Thyroid gland (tissue), 4 donors: ENCODE measurements around the gene TDP2. TPM values are rescaled to one million over a fixed set of nuclear protein-coding genes. Genes with fewer than 3 reads are reported as not detected.

Experiments
- DNase-seq, 2 donors: peaks; one replicate each; pipeline ENCODE4 v3.0.0-alpha.2; 2019
- H3K27ac ChIP-seq, 3 donors: fragments of 200-600 bp; sonication (generic); 1 replicate in 2 of 3; 2 replicates in 1 of 3; pipeline ENCODE4 v1.5.1; 2016 to 2019; ENCODE audit warnings: mild to moderate bottlenecking in 1 of 3, moderate library complexity in 1 of 3
- H3K27me3 ChIP-seq: fragments of 200-600 bp; sonication (generic); one replicate; pipeline ENCODE4 v1.5.1; 2019
- H3K36me3 ChIP-seq, 2 donors: fragments of 200-600 bp; sonication (generic); one replicate each; pipeline ENCODE4 v1.5.1; 2016 to 2019
- H3K4me1 ChIP-seq, 2 donors: fragments of 200-600 bp; sonication (generic); one replicate each; pipeline ENCODE4 v1.5.1; 2017 to 2019
- H3K4me3 ChIP-seq, 3 donors: fragments of 200-600 bp; sonication (generic); replicated peaks in 1 of 3; 1 replicate in 2 of 3; 2 replicates in 1 of 3; pipeline ENCODE4 v1.5.1; 2016; ENCODE audit warnings: mild to moderate bottlenecking in 1 of 3
- H3K9me3 ChIP-seq: fragments of 200-600 bp; sonication (generic); one replicate; pipeline ENCODE4 v1.5.1; 2017
- POLR2A ChIP-seq, 2 donors: fragments of 450-650 bp; IDR thresholded peaks; one replicate each; pipeline ENCODE4 v1.6.1; 2017; ENCODE audit warnings: antibody characterized with exemption in 2 of 2, mild to moderate bottlenecking in 2 of 2, moderate library complexity in 1 of 2
- WGBS, 2 donors: methylation state at CpG; one replicate each; pipeline ENCODE4 v1.1.5; 2017; 5-methylcytosine and 5-hydroxymethylcytosine counted together
- intact Hi-C: fragments of 100-400 bp; cut with DNase I; formaldehyde crosslinking; loops from one replicate; pipeline ENCODE4 v1.15.1; 2023
- total RNA-seq, 4 donors: library from RNA; depleted of rRNA; stranded (reverse); fragments of >200 nt; gene quantifications; one replicate each; pipeline ENCODE4 v1.2.3, GENCODE V29; 2016
- TF ChIP-seq, protein P1 (sequence below), 6 experiments: fragments of 200-600 bp in 3 of 6; fragments of 450-650 bp in 3 of 6; sonication (generic) in 3 of 6; IDR thresholded peaks; one replicate each; pipeline ENCODE4 v1.5.1; 2016 to 2019; ENCODE audit warnings: antibody characterized with exemption in 6 of 6, mild to moderate bottlenecking in 2 of 6, inconsistent platforms in 1 of 6, moderate library complexity in 1 of 6

The TDP2 gene, protein sequence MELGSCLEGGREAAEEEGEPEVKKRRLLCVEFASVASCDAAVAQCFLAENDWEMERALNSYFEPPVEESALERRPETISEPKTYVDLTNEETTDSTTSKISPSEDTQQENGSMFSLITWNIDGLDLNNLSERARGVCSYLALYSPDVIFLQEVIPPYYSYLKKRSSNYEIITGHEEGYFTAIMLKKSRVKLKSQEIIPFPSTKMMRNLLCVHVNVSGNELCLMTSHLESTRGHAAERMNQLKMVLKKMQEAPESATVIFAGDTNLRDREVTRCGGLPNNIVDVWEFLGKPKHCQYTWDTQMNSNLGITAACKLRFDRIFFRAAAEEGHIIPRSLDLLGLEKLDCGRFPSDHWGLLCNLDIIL
- total RNA-seq = 10 to 100 TPM; 16.8 to 45.6 (median 28.1) TPM

DNA sequence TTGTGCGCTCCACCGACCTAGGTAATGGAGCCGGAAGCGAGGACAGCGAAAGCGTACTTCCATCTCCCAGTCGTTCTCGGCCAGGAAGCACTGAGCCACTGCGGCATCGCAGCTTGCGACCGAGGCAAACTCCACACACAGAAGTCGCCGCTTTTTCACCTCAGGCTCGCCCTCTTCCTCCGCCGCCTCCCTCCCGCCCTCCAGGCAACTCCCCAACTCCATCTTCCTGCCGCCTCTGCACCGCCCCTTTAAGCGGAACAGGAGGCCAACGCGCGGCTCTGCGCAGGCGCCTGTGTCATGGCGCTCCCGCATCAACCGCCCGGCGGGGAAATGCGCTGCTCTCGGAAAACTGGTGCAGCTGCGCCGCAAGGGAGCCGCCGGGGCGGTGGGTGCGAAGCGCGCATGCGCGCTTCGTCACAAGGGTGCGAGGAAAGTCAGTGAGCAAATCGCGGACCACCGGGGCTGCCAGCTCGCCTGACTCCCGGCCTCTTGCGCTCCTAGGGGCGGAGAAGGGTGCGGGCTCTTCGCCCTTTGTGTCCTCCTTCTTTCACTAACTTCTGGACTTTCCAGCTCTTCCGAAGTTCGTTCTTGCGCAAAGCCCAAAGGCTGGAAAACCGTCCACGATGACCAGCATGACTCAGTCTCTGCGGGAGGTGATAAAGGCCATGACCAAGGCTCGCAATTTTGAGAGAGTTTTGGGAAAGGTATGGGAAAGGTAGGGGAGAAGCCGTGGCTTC is at the start of gene TDP2, which contains the start of gene ACOT13:
Gene TDP2 (minus strand): TSS at position 259 of the 737 bp plus-strand sequence. CDS start 37 bp downstream, at position 222.
Gene ACOT13 (plus strand): TSS at position 437 of the 737 bp plus-strand sequence. CDS start 187 bp downstream, at position 624.
- TF ChIP-seq, protein P1, sequence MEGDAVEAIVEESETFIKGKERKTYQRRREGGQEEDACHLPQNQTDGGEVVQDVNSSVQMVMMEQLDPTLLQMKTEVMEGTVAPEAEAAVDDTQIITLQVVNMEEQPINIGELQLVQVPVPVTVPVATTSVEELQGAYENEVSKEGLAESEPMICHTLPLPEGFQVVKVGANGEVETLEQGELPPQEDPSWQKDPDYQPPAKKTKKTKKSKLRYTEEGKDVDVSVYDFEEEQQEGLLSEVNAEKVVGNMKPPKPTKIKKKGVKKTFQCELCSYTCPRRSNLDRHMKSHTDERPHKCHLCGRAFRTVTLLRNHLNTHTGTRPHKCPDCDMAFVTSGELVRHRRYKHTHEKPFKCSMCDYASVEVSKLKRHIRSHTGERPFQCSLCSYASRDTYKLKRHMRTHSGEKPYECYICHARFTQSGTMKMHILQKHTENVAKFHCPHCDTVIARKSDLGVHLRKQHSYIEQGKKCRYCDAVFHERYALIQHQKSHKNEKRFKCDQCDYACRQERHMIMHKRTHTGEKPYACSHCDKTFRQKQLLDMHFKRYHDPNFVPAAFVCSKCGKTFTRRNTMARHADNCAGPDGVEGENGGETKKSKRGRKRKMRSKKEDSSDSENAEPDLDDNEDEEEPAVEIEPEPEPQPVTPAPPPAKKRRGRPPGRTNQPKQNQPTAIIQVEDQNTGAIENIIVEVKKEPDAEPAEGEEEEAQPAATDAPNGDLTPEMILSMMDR (IDR thresholded peaks at IDR 0.05) = peak in 5 of 6 experiments; percentile 30 to 57 (median 49)
- peak in 1 of 2 donors; percentile 84 for TF ChIP-seq POLR2A (IDR thresholded peaks at IDR 0.05)
- intact Hi-C loops = loop anchor here (5.0 kb wide), 1 partner anchor 55 kb away; no protein-coding TSS in a partner anchor
- peak; percentile 95 to 96 for DNase-seq
- H3K4me3 ChIP-seq = peak within 1 kb of the TSS; percentile 64 to 82 (median 80)
- H3K27me3 ChIP-seq = no peaks in the 10 kb centered on the region
- 0 to 1% methylated on average over 18 to 34 of the region's 62 CpGs for WGBS, 2 donors
- H3K36me3 ChIP-seq = peaks cover 3 to 4% of the 10 kb centered on the region in 2 donors
- H3K4me1 ChIP-seq = peaks cover 14 to 22% of the 10 kb centered on the region in 2 donors
- H3K9me3 ChIP-seq = no peaks in the 10 kb centered on the region
- peak within 1 kb of the TSS; percentile 74 to 86 (median 83) for H3K27ac ChIP-seq

DNA sequence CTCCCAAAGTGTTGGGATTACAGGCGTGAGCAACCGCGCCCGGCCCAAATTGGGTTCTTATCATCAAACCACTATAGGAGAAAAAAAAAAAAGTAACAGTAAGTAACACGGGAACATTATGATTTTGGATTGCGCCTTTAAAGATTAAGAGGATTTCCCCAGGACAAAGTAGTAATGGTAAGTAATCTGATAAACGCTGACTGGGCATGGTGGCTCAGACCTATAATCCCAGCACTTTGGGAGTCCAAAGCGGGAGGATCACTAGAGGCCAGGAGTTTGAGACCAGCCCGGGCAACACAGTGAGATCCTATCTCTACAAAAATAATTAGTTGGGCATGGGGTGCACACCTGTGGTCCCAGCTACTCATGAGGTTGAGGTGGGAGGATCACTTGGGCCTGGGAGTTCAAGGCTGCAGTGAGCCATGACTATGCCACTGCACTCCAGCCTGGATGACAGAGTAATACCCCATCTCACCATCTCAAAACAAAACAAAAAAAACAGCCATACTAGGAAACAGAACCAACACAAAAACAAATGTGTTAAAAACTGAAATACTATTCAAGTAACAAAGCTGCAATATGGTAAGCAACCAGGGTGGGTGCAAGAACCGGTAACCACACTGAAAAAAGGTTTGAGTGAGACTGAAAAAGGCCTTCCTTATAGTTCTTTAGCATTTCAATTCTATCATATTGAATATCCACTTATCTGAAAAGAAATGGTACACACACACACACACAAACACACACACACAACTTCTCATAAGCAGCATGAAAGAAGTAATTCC is 44.0 kb upstream of the TDP2 start:
- 93 to 95% methylated on average over 10 of the region's 10 CpGs for WGBS, 2 donors
- Histone ChIP-seq H3K4me1 (peaks cover 0 to 35% of the 10 kb centered on the region in 2 donors), H3K27ac (no peak overlapping the region), H3K4me3 (no peak overlapping the region), H3K9me3 (no peaks in the 10 kb centered on the region), H3K27me3 (no peaks in the 10 kb centered on the region), H3K36me3 (peaks cover 87 to 98% of the 10 kb centered on the region in 2 donors)
- TF ChIP-seq POLR2A (IDR thresholded peaks at IDR 0.05) = no peak
- TF ChIP-seq, protein P1 (IDR thresholded peaks at IDR 0.05) = no peak
- intact Hi-C loops = no loop called here
- no peak for DNase-seq

DNA sequence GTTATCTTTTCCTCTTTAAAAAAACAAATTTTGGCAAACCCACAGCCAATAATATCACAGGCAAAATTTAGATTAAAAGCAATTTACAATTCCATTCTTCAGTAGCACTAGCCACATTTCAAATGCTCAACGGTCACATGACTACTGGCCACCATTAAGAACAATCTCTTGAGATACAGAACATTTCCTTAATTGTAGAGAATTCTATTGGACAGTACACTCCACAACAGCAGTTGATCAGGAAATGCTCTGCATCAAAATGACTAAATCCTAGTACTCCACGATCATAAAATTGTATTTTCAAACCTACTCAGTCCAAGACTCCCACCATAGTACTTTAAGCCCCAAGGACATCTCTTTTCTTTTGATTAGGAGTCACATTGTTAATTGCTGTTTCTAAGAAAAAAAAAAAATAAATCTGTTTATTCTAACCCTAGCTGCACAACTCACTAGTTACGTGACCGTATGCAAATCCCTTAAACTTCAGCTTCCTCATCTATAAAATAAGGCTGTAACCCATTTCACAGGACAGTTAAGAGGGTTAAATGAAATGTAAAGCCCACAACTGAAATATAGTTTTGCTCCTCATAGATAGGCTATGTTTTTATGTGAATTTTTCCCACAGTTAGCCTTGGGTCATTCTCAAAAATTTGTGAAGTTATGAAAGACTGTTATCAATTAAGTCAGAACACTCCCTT is 42.5 kb upstream of the TDP2 start:
- Histone ChIP-seq H3K9me3 (no peaks in the 10 kb centered on the region), H3K4me3 (no peak overlapping the region), H3K27ac (no peak overlapping the region), H3K4me1 (peaks cover 0 to 32% of the 10 kb centered on the region in 2 donors), H3K36me3 (peaks cover 87 to 98% of the 10 kb centered on the region in 2 donors), H3K27me3 (no peaks in the 10 kb centered on the region)
- TF ChIP-seq, protein P1 (IDR thresholded peaks at IDR 0.05) = no peak
- no peak for TF ChIP-seq POLR2A (IDR thresholded peaks at IDR 0.05)
- no peak for DNase-seq
- 94% methylated on average over 4 of the region's 4 CpGs for WGBS, 2 donors
- intact Hi-C loops = no loop called here

DNA sequence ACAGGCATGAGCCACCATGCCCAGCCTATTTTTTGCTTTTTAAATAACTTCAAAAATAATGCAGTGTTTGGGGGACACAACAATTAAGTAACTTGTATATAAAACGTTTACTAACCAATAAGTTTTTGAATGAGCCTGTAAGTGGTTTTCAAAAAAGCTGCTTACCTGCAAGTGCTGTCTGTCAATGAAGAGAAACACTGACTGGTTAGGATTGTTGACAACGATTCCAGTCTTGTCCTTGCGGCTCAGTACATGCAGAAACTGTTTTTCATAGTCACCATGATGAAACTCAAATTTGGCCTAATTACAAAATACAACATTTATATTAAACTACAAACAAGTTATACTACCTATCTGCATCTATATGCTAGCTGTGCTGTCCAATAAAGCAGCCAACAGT is 41.9 kb upstream of the TDP2 start:
- Histone ChIP-seq H3K4me3 (no peak overlapping the region), H3K36me3 (peaks cover 82 to 94% of the 10 kb centered on the region in 2 donors), H3K9me3 (no peaks in the 10 kb centered on the region), H3K4me1 (peaks cover 0 to 27% of the 10 kb centered on the region in 2 donors), H3K27me3 (no peaks in the 10 kb centered on the region), H3K27ac (no peak overlapping the region)
- WGBS, 2 donors = 83 to 92% methylated on average over 3 of the region's 3 CpGs
- intact Hi-C loops = no loop called here
- DNase-seq = no peak
- no peak for TF ChIP-seq POLR2A (IDR thresholded peaks at IDR 0.05)
- TF ChIP-seq, protein P1 (IDR thresholded peaks at IDR 0.05) = no peak
